Stimulated activated CD4-positive, alpha-beta T cell treated with anti-CD3 and anti-CD28 coated beads, Interleukin-15, amount 100 ng/mL, for 48 hours (primary cell): Measurements from ENCODE around the gene ABCC12.
"Not testable (repeated sequence)": the region's sequence is repeated elsewhere in the genome, so short reads cannot be mapped to it uniquely, and the experiment has no call there.

ENCODE experiments used
- DNase-seq, 2 donors: peaks; one replicate each; pipeline ENCODE4 v3.0.0-alpha.2; 2020; ENCODE audit warnings: low read depth in 2 of 2

Gene ABCC12

GRCh38 chr16:48155926-48156789 lies at the start of gene ABCC12:
Gene ABCC12, minus strand, starts transcription at chr16:48155993. Its CDS starts 9,569 bp downstream, at chr16:48146424.
- DNase-seq, result no peak

GRCh38 chr16:48204825-48205151 lies 49.0 kb upstream of the ABCC12 start:
- DNase-seq, result no peak

- DNase-seq, result no peak
Measured at GRCh38 chr16:48203974-48204824, 48.4 kb upstream of the ABCC12 start.

- no peak for DNase-seq
Measured at GRCh38 chr16:48201515-48202201, 45.9 kb upstream of the ABCC12 start.

GRCh38 chr16:48197294-48197693 lies 41.5 kb upstream of the ABCC12 start:
- DNase-seq, result no peak

- no peak for DNase-seq
Measured at GRCh38 chr16:48194828-48195556, 39.2 kb upstream of the ABCC12 start.

- DNase-seq, result no peak
Measured at GRCh38 chr16:48193846-48194245, 38.1 kb upstream of the ABCC12 start.

- DNase-seq, result no peak
Measured at GRCh38 chr16:48188449-48189102, 32.8 kb upstream of the ABCC12 start.

- DNase-seq, result no peak
Measured at GRCh38 chr16:48187779-48188178, 32.0 kb upstream of the ABCC12 start.

GRCh38 chr16:48184681-48185080 lies 28.9 kb upstream of the ABCC12 start:
- DNase-seq, result no peak

GRCh38 chr16:48182979-48183537 lies 27.3 kb upstream of the ABCC12 start:
- DNase-seq, result no peak

GRCh38 chr16:48181746-48182520 lies 26.1 kb upstream of the ABCC12 start:
- not testable (repeated sequence) for DNase-seq

GRCh38 chr16:48180868-48181480 lies 25.2 kb upstream of the ABCC12 start:
- DNase-seq, result no peak

GRCh38 chr16:48176635-48177408 lies 21.0 kb upstream of the ABCC12 start:
- no peak for DNase-seq

- DNase-seq, result no peak
Measured at GRCh38 chr16:48173889-48174288, 18.1 kb upstream of the ABCC12 start.

- no peak for DNase-seq
Measured at GRCh38 chr16:48172682-48173081, 16.9 kb upstream of the ABCC12 start.

- no peak for DNase-seq
Measured at GRCh38 chr16:48169896-48170295, 14.1 kb upstream of the ABCC12 start.

- DNase-seq, result no peak
Measured at GRCh38 chr16:48168075-48168474, 12.3 kb upstream of the ABCC12 start.

- DNase-seq, result not testable (repeated sequence)
Measured at GRCh38 chr16:48166617-48167016, 10.8 kb upstream of the ABCC12 start.
